ENCODE results near the gene CR1L. TPM values are rescaled to one million over a fixed set of nuclear protein-coding genes. Genes with fewer than 3 reads are reported as not detected.
"Not testable (repeated sequence)": the region's sequence is repeated elsewhere in the genome, so short reads cannot be mapped to it uniquely, and the experiment has no call there.

CR1L gene
- polyA plus RNA-seq, 4 donors: 0.32 to 1.5 (median 1.1) TPM

GRCh38 chr1:207676153-207676552 is 31.2 kb downstream of the CR1L start:
- DNase-seq (ENCODE audit: low read depth in 4 of 4, low spot score in 2 of 4): no peak

GRCh38 chr1:207680590-207681388 is 35.9 kb downstream of the CR1L start:
- DNase-seq (ENCODE audit: low read depth in 4 of 4, low spot score in 2 of 4): not testable (repeated sequence)

GRCh38 chr1:207682872-207683434 is 38.0 kb downstream of the CR1L start:
- DNase-seq (ENCODE audit: low read depth in 4 of 4, low spot score in 2 of 4): not testable (repeated sequence)

GRCh38 chr1:207690551-207690950 is 45.6 kb downstream of the CR1L start:
- not testable (repeated sequence) for DNase-seq (ENCODE audit: low read depth in 4 of 4, low spot score in 2 of 4)

GRCh38 chr1:207691010-207691409 is 46.1 kb downstream of the CR1L start:
- no peak for DNase-seq (ENCODE audit: low read depth in 4 of 4, low spot score in 2 of 4)

- DNase-seq (ENCODE audit: low read depth in 4 of 4, low spot score in 2 of 4): no peak
These were observed 46.9 kb downstream of the CR1L start for GRCh38 chr1:207691841-207692240.

- DNase-seq (ENCODE audit: low read depth in 4 of 4, low spot score in 2 of 4): not testable (repeated sequence)
These were observed 47.4 kb downstream of the CR1L start for GRCh38 chr1:207692291-207692690.

GRCh38 chr1:207695891-207696290 is 51.0 kb downstream of the CR1L start:
- no peak for DNase-seq (ENCODE audit: low read depth in 4 of 4, low spot score in 2 of 4)

GRCh38 chr1:207698822-207699483 is 54.0 kb downstream of the CR1L start:
- DNase-seq (ENCODE audit: low read depth in 4 of 4, low spot score in 2 of 4): peak in 2 of 4 donors; percentile 4 to 47

- no peak for DNase-seq (ENCODE audit: low read depth in 4 of 4, low spot score in 2 of 4)
These were observed 57.4 kb downstream of the CR1L start for GRCh38 chr1:207702317-207702716.

GRCh38 chr1:207703712-207704111 is 58.8 kb downstream of the CR1L start:
- DNase-seq (ENCODE audit: low read depth in 4 of 4, low spot score in 2 of 4): no peak

GRCh38 chr1:207708004-207708403 is 63.1 kb downstream of the CR1L start:
- DNase-seq (ENCODE audit: low read depth in 4 of 4, low spot score in 2 of 4): not testable (repeated sequence)

- no peak for DNase-seq (ENCODE audit: low read depth in 4 of 4, low spot score in 2 of 4)
These were observed 66.4 kb downstream of the CR1L start for GRCh38 chr1:207711285-207711684.

GRCh38 chr1:207712701-207713100 is 67.8 kb downstream of the CR1L start:
- DNase-seq (ENCODE audit: low read depth in 4 of 4, low spot score in 2 of 4): not testable (repeated sequence)

- no peak for DNase-seq (ENCODE audit: low read depth in 4 of 4, low spot score in 2 of 4)
These were observed 68.6 kb downstream of the CR1L start for GRCh38 chr1:207713529-207713928.

- no peak for DNase-seq (ENCODE audit: low read depth in 4 of 4, low spot score in 2 of 4)
These were observed 74.3 kb downstream of the CR1L start for GRCh38 chr1:207719234-207719633.

- DNase-seq (ENCODE audit: low read depth in 4 of 4, low spot score in 2 of 4): not testable (repeated sequence)
These were observed 83.4 kb downstream of the CR1L start for GRCh38 chr1:207728200-207728858.

- peak in 1 of 4 donors; percentile 18 for DNase-seq (ENCODE audit: low read depth in 4 of 4, low spot score in 2 of 4)
These were observed 92.7 kb downstream of the CR1L start for GRCh38 chr1:207737503-207738157.

GRCh38 chr1:207738158-207738659 is 93.3 kb downstream of the CR1L start:
- DNase-seq (ENCODE audit: low read depth in 4 of 4, low spot score in 2 of 4): peak in 1 of 4 donors; percentile 28

GRCh38 chr1:207740207-207740606 is 95.3 kb downstream of the CR1L start:
- no peak for DNase-seq (ENCODE audit: low read depth in 4 of 4, low spot score in 2 of 4)
